GM23248 (cell line): ENCODE data around the gene DCAF6.

ENCODE experiments used
- EZH2 ChIP-seq: fragments of 200-600 bp; sonication (generic); IDR thresholded peaks from 2 replicates; pipeline ENCODE4 v1.6.1; 2018; ENCODE audit warnings: antibody characterized with exemption, mild to moderate bottlenecking; ENCODE audit not compliant: insufficient read depth, poor library complexity, severe bottlenecking
- EZH2phosphoT487 ChIP-seq: fragments of 200-600 bp; sonication (generic); IDR thresholded peaks from 2 replicates; pipeline ENCODE4 v1.6.1; 2018; ENCODE audit warnings: antibody characterized with exemption, moderate library complexity, mild to moderate bottlenecking, low read depth; ENCODE audit not compliant: insufficient read depth

DNA sequence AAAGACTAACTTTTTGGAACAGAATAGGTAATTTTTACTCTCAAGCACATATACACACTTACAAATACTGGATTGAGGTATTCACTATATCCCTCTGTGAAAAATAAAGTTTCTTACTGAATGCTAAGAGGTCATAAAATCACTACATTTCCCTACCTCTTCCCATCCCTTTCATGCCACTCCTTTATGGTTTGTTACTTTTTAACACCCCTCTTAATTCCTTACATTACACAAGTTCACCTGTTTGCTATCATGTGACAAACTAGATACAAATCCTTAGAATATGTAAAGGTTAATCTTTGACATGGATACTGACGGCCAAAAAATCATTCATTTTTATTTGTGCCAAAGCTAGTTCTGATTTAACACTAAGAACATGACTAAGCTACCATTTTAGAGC lies 6.8 kb upstream of the DCAF6 start:
- TF ChIP-seq EZH2 (no peak), EZH2phosphoT487 (no peak)
